Germinal center (tissue), 1 donor: ENCODE data around the gene KCTD12.

Experiments used
- DNase-seq: peaks from one replicate; pipeline ENCODE4 v3.0.0; 2012; ENCODE audit warnings: mixed read lengths, low spot score

Gene KCTD12

GRCh38 chr13:76887076-76887563 is 915 bp upstream of the KCTD12 start:
- no peak for DNase-seq

GRCh38 chr13:76886005-76886291 is 257 bp downstream of the KCTD12 start:
- no peak for DNase-seq

GRCh38 chr13:76885203-76886004 is 801 bp downstream of the KCTD12 start:
- DNase-seq = peak; percentile 61

- DNase-seq = peak; percentile 6
Measured at GRCh38 chr13:76884907-76885202, 1.4 kb downstream of the KCTD12 start.

GRCh38 chr13:76884186-76884906 is 1.9 kb downstream of the KCTD12 start:
- peak; percentile 26 for DNase-seq

GRCh38 chr13:76883236-76883635 is 3.0 kb downstream of the KCTD12 start:
- DNase-seq = no peak

- no peak for DNase-seq
Measured at GRCh38 chr13:76882431-76882830, 3.8 kb downstream of the KCTD12 start.

GRCh38 chr13:76879883-76880270 is 6.3 kb downstream of the KCTD12 start:
- DNase-seq = no peak

- peak; percentile 32 for DNase-seq
Measured at GRCh38 chr13:76879203-76879882, 6.9 kb downstream of the KCTD12 start.

GRCh38 chr13:76878043-76878442 is 8.2 kb downstream of the KCTD12 start:
- no peak for DNase-seq

GRCh38 chr13:76875271-76875815 is 10.9 kb downstream of the KCTD12 start:
- DNase-seq = no peak

GRCh38 chr13:76874479-76874878 is 11.7 kb downstream of the KCTD12 start:
- DNase-seq = no peak

- DNase-seq = no peak
Measured at GRCh38 chr13:76873445-76873844, 12.8 kb downstream of the KCTD12 start.

GRCh38 chr13:76872675-76873074 is 13.5 kb downstream of the KCTD12 start:
- DNase-seq = no peak

GRCh38 chr13:76871432-76871831 is 14.8 kb downstream of the KCTD12 start:
- no peak for DNase-seq

- DNase-seq = no peak
Measured at GRCh38 chr13:76868371-76868770, 17.8 kb downstream of the KCTD12 start.

GRCh38 chr13:76865996-76866503 is 20.2 kb downstream of the KCTD12 start:
- DNase-seq = no peak

GRCh38 chr13:76865109-76865508 is 21.1 kb downstream of the KCTD12 start:
- no peak for DNase-seq

GRCh38 chr13:76864259-76864658 is 21.9 kb downstream of the KCTD12 start:
- DNase-seq = no peak

- no peak for DNase-seq
Measured at GRCh38 chr13:76863022-76863421, 23.2 kb downstream of the KCTD12 start.

GRCh38 chr13:76861859-76862258 is 24.3 kb downstream of the KCTD12 start:
- no peak for DNase-seq

- no peak for DNase-seq
Measured at GRCh38 chr13:76860706-76861105, 25.5 kb downstream of the KCTD12 start.

- no peak for DNase-seq
Measured at GRCh38 chr13:76854894-76855293, 31.3 kb downstream of the KCTD12 start.
